ENCODE results near the gene ZDHHC14. TPM values are rescaled to one million over a fixed set of nuclear protein-coding genes. Genes with fewer than 3 reads are reported as not detected.

The ZDHHC14 gene
- total RNA-seq, 4 donors from 2014 or later: 6.5 to 10.4 (median 8.0) TPM

DNA sequence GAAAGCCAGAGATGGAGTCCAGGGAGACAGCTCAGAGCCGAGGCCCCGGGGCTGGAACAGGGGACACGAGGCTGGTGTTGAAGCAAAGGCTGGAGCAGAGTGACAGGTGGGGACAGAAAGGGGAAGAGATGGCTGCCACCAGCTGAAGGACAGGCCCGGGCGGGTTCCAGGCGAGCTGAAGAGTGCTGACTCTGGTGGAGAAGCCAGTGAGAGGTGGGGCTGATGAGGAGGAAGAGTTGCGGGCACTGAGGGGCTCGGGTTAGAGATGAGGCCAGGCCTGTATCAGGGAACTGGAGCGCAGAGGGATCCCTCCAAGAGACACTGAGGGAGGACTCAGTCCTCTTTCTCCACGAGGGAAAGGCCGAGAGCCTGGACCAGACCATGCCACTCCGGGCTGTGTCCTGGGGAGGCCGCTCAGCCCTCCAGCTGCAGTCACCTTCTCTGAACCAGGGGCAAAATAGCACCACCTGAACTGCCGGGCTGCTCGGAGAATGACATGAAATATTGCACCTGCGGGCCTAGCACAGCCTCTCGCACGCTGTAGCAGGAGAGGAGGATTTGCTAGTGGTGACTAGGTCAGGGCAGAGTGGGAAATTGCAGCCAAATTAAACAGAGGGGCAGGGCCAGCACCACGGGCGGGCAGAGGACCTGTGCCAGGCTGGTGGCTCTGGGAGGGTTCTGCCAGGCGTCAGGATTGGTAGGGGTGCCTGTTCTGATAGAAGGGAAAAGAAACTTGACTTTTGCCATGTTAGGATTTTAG, 175.9 kb downstream of the ZDHHC14 start:
- no peak for TF ChIP-seq CTCF (IDR thresholded peaks at IDR 0.05; ENCODE audit: low read depth)

GRCh38 chr6:157557559-157557958, 176.6 kb downstream of the ZDHHC14 start:
- TF ChIP-seq CTCF (IDR thresholded peaks at IDR 0.05; ENCODE audit: low read depth): no peak

GRCh38 chr6:157558049-157558448, 177.1 kb downstream of the ZDHHC14 start:
- TF ChIP-seq CTCF (IDR thresholded peaks at IDR 0.05; ENCODE audit: low read depth): no peak

DNA sequence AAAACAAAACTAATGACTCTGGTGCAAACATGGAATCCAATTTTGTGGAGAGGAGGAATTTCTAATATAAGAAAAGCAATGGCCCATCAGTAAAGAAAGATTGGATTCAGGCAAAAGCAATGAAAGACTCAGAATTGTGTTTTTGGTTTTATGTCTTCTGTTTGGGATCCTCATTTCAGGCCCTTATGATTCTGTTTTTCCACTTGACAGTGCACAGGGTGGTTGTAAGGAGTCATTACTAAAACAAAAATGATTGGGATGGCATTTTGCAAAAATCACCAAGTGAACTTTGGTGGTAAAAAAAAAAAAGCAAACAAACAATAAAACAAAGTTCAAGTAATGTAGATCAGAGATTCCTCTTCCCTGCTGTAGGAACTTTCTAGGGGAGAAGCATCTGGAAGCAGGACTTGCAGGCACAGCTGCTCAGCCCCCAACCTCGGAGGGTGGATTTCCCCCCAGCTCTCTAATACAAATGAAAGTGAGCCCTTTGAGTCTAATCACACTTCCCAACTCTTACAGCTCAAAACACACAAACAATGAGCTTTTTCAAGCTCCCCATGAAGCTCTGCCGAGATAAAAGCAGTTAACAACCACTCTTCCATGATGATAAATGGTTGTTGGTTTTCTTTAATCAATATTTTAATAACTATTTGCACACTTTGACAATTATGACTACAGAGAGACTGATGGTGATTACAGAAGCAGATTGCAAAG, 177.7 kb downstream of the ZDHHC14 start:
- TF ChIP-seq CTCF (IDR thresholded peaks at IDR 0.05; ENCODE audit: low read depth): no peak

DNA sequence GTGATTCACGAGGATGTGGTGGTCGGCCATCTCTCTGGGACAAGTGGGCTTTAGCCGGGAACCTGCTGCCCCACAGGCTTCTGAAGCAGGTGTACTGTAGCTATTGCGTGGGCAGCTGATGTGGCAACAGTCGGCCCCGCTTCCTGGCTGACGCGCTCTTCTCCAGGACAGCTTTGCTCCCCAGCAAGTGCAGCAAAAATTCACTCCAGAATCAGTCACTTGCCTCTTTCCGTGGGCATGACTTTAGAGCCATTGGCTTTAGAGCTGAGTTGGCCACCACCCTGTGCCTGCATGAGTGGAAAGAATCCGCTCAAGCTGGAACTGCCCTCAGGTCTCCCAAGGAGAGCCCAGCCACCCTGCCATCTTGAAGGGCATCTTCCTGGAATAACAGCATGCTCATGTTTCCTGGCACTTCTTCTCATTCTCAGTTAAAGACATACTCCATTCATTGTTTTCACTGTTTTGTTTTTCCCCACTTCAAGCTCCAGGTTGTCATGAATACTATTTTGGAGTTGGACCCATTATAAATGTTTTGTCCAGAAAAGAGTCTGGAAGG, 178.3 kb downstream of the ZDHHC14 start:
- TF ChIP-seq CTCF (IDR thresholded peaks at IDR 0.05; ENCODE audit: low read depth): no peak

DNA sequence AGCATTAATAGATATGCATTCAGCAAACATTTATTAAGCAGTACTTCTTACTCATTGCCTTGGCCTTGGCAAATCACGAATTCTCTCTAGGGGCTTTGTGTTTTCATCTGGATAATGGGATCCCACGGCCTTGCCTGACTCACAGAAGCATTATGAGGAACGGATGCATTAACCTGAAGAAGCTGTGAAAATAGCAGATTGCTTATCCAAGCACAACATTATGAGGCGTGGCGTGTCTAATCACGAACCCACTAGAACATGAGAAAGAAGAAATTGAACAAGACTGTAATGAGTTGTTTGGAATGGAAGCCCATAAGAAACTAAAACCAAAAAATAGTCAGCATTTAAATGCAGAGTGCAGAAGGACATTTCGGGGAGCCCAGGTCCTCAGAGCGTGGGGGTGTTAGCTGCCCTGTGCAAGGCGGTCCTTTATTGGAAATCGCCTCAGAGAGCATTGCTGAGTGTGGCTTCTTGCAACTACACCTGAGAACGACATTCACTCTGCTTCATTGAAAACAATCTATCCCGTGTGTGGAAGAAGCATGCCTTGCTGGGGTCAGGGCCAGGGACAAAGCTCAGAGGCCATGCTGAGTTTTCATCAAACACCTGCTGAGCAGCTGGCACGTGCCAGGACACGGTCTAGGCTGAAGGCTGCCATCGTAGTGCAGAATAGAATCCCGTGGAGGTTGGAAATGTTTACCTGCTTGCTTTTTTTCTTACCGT, 179.9 kb downstream of the ZDHHC14 start:
- no peak for TF ChIP-seq CTCF (IDR thresholded peaks at IDR 0.05; ENCODE audit: low read depth)

- no peak for TF ChIP-seq CTCF (IDR thresholded peaks at IDR 0.05; ENCODE audit: low read depth)
These were observed 180.4 kb downstream of the ZDHHC14 start for GRCh38 chr6:157561414-157561790.
